SK-N-SH (cell line): ENCODE results near the gene CHD6. TPM values are rescaled to one million over a fixed set of nuclear protein-coding genes. Genes with fewer than 3 reads are reported as not detected.

Experiments
- CTCF ChIA-PET: fragments of 300-600, 350-600 bp; formaldehyde crosslinking; extraction: SDS; loops from one replicate; lab custom pipeline; 2021; lab: Yijun Ruan, JAX
- POLR2A ChIA-PET: fragments of 350-600 bp; sonication (Branson Sonifier 250); formaldehyde crosslinking; extraction: SDS; loops from one replicate; lab custom pipeline; 2020; ENCODE audit warnings: antibody characterized with exemption, inconsistent platforms; lab: Yijun Ruan, JAX
- DNase-seq: peaks from one replicate; pipeline ENCODE4 v3.0.0; 2012
- H2AFZ ChIP-seq: fragments of 200-600 bp; sonication (generic); 2 replicates; pipeline ENCODE4 v1.8.1; 2016; ENCODE audit warnings: antibody characterized with exemption, mild to moderate bottlenecking, low read depth
- H3F3A ChIP-seq: fragments of 200-600 bp; sonication (generic); replicated peaks from 2 replicates; pipeline ENCODE3; 2016; ENCODE audit warnings: antibody characterized with exemption, mild to moderate bottlenecking; ENCODE audit not compliant: insufficient read depth
- H3K27ac ChIP-seq, 2 experiments: fragments of 200-500 bp in 1 of 2; fragments of 200-600 bp in 1 of 2; sonication (Bioruptor generic) in 1 of 2; sonication (generic), shearing (Covaris generic) in 1 of 2; 2 replicates each; pipeline versions ENCODE4 v1.5.1 to v1.6.1; 2014 to 2016; ENCODE audit warnings: low read depth in 2 of 2, inconsistent platforms in 1 of 2, low read length in 1 of 2, mild to moderate bottlenecking in 1 of 2, mixed read lengths in 1 of 2
- H3K27me3 ChIP-seq: fragments of 200-600 bp; sonication (generic), shearing (Covaris generic); 2 replicates; pipeline ENCODE4 v1.6.1; 2016; ENCODE audit warnings: mixed run types; ENCODE audit not compliant: insufficient read depth
- H3K36me3 ChIP-seq, 2 experiments: fragments of 200-500 bp in 1 of 2; fragments of 200-600 bp in 1 of 2; sonication (Bioruptor generic) in 1 of 2; sonication (generic) in 1 of 2; replicated peaks in 1 of 2; 2 replicates each; pipeline versions ENCODE3 to v1.5.1; 2014 to 2016; ENCODE audit warnings: low read length in 1 of 2, mild to moderate bottlenecking in 1 of 2; ENCODE audit not compliant: insufficient read depth in 2 of 2, control insufficient read depth in 1 of 2
- H3K4me1 ChIP-seq, 2 experiments: fragments of 200-500 bp in 1 of 2; fragments of 200-600 bp in 1 of 2; sonication (Bioruptor generic) in 1 of 2; sonication (generic), shearing (Covaris generic) in 1 of 2; 2 replicates each; pipeline versions ENCODE4 v1.5.1 to v1.6.1; 2014 to 2016; ENCODE audit warnings: low read depth in 1 of 2, low read length in 1 of 2, mixed run types in 1 of 2; ENCODE audit not compliant: insufficient read depth in 2 of 2, control insufficient read depth in 1 of 2
- H3K4me2 ChIP-seq: fragments of 200-600 bp; sonication (generic), shearing (Covaris generic); 2 replicates; pipeline ENCODE4 v1.6.1; 2017; ENCODE audit warnings: mixed run types
- H3K4me3 ChIP-seq, 2 experiments: fragments of 200-500 bp in 1 of 2; fragments of 200-600 bp in 1 of 2; sonication (Bioruptor generic) in 1 of 2; sonication (generic), shearing (Covaris generic) in 1 of 2; 2 replicates each; pipeline versions ENCODE4 v1.5.1 to v1.8.1; 2014 to 2016; ENCODE audit warnings: low read depth in 2 of 2, inconsistent platforms in 1 of 2, low read length in 1 of 2, mild to moderate bottlenecking in 1 of 2, mixed read lengths in 1 of 2, moderate library complexity in 1 of 2
- H3K79me2 ChIP-seq: fragments of 200-600 bp; sonication (generic); 2 replicates; pipeline ENCODE4 v1.8.1; 2017; ENCODE audit warnings: mild to moderate bottlenecking; ENCODE audit not compliant: insufficient read depth
- H3K9ac ChIP-seq: fragments of 200-600 bp; sonication (generic); 2 replicates; pipeline ENCODE4 v1.6.1; 2017; ENCODE audit warnings: mixed run types
- H3K9me2 ChIP-seq: fragments of 200-600 bp; sonication (generic); 2 replicates; pipeline ENCODE4 v1.6.1; 2017; ENCODE audit warnings: mixed run types
- H3K9me3 ChIP-seq: fragments of 200-600 bp; sonication (generic); 2 replicates; pipeline ENCODE4 v1.6.1; 2017; ENCODE audit warnings: mixed run types, mild to moderate bottlenecking, moderate library complexity
- H4K20me1 ChIP-seq: fragments of 200-600 bp; sonication (generic); 2 replicates; pipeline ENCODE4 v1.6.1; 2017; ENCODE audit warnings: mild to moderate bottlenecking, mixed run types; ENCODE audit not compliant: insufficient read depth
- CTCF ChIP-seq: fragments of 200-600 bp; sonication (generic); IDR thresholded peaks from 2 replicates; pipeline ENCODE4 v1.6.1; 2017; ENCODE audit warnings: antibody characterized with exemption, mild to moderate bottlenecking, moderate library complexity
- ELF1 ChIP-seq: IDR thresholded peaks from 2 replicates; pipeline ENCODE4 v1.4.0; 2012
- EZH2phosphoT487 ChIP-seq: fragments of 200-600 bp; sonication (generic); IDR thresholded peaks from 2 replicates; pipeline ENCODE4 v1.6.1; 2017; ENCODE audit warnings: low read depth, mixed run types, mild to moderate bottlenecking, antibody characterized with exemption, moderate library complexity, borderline replicate concordance
- FOSL2 ChIP-seq: IDR thresholded peaks from 2 replicates; pipeline ENCODE4 v1.4.0; 2012; ENCODE audit warnings: low read depth, mild to moderate bottlenecking, moderate library complexity, borderline replicate concordance
- FOXJ3 ChIP-seq: sonication (generic); formaldehyde crosslinking; IDR thresholded peaks from 2 replicates; pipeline ENCODE4 v1.5.1; 2020; ENCODE audit warnings: mild to moderate bottlenecking, missing genetic modification reagents
- FOXM1 ChIP-seq: IDR thresholded peaks from 2 replicates; pipeline ENCODE4 v1.4.0; 2012; ENCODE audit warnings: low read depth, mild to moderate bottlenecking
- GATA2 ChIP-seq: sonication (generic); formaldehyde crosslinking; IDR thresholded peaks from 2 replicates; pipeline ENCODE4 v1.5.0; 2020; ENCODE audit warnings: mild to moderate bottlenecking, missing genetic modification reagents
- JUND ChIP-seq: IDR thresholded peaks from 2 replicates; pipeline ENCODE4 v1.4.0; 2012
- MAX ChIP-seq: IDR thresholded peaks from 2 replicates; pipeline ENCODE4 v1.4.0; 2012; ENCODE audit warnings: low read depth
- MEF2A ChIP-seq: IDR thresholded peaks from 2 replicates; pipeline ENCODE4 v1.4.0; 2012; ENCODE audit warnings: low read depth, borderline replicate concordance
- NFIC ChIP-seq: IDR thresholded peaks from 2 replicates; pipeline ENCODE4 v1.4.0; 2012; ENCODE audit warnings: borderline replicate concordance
- NRF1 ChIP-seq: IDR thresholded peaks from 2 replicates; pipeline ENCODE4 v1.6.1; 2012; ENCODE audit warnings: low read depth, mild to moderate bottlenecking, low read length
- PBX3 ChIP-seq: IDR thresholded peaks from 2 replicates; pipeline ENCODE4; 2012
- POLR2AphosphoS5 ChIP-seq: IDR thresholded peaks from 2 replicates; pipeline ENCODE4 v1.6.1; 2012; ENCODE audit warnings: low read depth, low read length
- RCOR1 ChIP-seq: fragments of 150-350 bp; IDR thresholded peaks from 2 replicates; pipeline ENCODE4 v1.6.1; 2017; ENCODE audit warnings: antibody characterized with exemption, low read length
- SIN3A ChIP-seq: IDR thresholded peaks from 2 replicates; pipeline ENCODE4 v1.6.1; 2012; ENCODE audit warnings: low read depth, mild to moderate bottlenecking, low read length, moderate library complexity, borderline replicate concordance
- SMC3 ChIP-seq: IDR thresholded peaks from 2 replicates; pipeline ENCODE4 v1.6.1; 2012; ENCODE audit warnings: low read depth, low read length, improper control_type of control experiment
- TAF1 ChIP-seq: IDR thresholded peaks from 2 replicates; pipeline ENCODE4 v1.6.1; 2012; ENCODE audit warnings: low read depth, mild to moderate bottlenecking, low read length, moderate library complexity, borderline replicate concordance
- TCF12 ChIP-seq: IDR thresholded peaks from 2 replicates; pipeline ENCODE4 v1.4.0; 2012
- TEAD4 ChIP-seq: IDR thresholded peaks from 2 replicates; pipeline ENCODE4 v1.4.0; 2012; ENCODE audit warnings: mild to moderate bottlenecking, borderline replicate concordance; ENCODE audit not compliant: insufficient read depth
- YY1 ChIP-seq: IDR thresholded peaks from 2 replicates; pipeline ENCODE4 v1.4.0; 2012; ENCODE audit warnings: low read depth, mild to moderate bottlenecking
- ZBTB33 ChIP-seq: IDR thresholded peaks from 2 replicates; pipeline ENCODE4 v1.4.0; 2012; ENCODE audit warnings: low read depth, borderline replicate concordance
- WGBS: methylation state at CpG from one replicate; pipeline ENCODE4 v1.1.6; 2017; ENCODE audit warnings: low lambda C conversion rate; 5-methylcytosine and 5-hydroxymethylcytosine counted together
- polyA plus RNA-seq, 3 experiments: library from polyadenylated mRNA; depleted of rRNA; stranded (reverse); fragments of >200 nt; gene quantifications; 2 replicates each; pipeline ENCODE4 v1.2.3, GENCODE V29; 2012

The CHD6 gene
- polyA plus RNA-seq, 1 of the 3 experiments (the other 2 are of a cell fraction), result 7.1 TPM

- CTCF ChIA-PET, result interaction anchor here (0.7 kb wide), 1 partner anchor 55 kb away, joined by 3 read pairs; no protein-coding TSS in a partner anchor
- Histone ChIP-seq H3K27ac (no peak overlapping the region; a peak in 1 of 4 replicates), H3K4me1 (peaks cover 0 to 4% of the 10 kb centered on the region in 2 experiments; a peak in 1 of 4 replicates), H2AFZ (no peak overlapping the region), H3K27me3 (no peaks in the 10 kb centered on the region), H3K9me2 (no peaks in the 10 kb centered on the region), H3F3A (no peaks in the 10 kb centered on the region), H3K36me3 (peaks cover 13 to 26% of the 10 kb centered on the region in 2 experiments), H3K9me3 (no peaks in the 10 kb centered on the region), H3K4me2 (no peak overlapping the region), H3K4me3 (no peak overlapping the region), H4K20me1 (peaks cover 5% of the 10 kb centered on the region), H3K9ac (no peak overlapping the region), H3K79me2 (peaks cover 8% of the 10 kb centered on the region)
- DNase-seq, result no peak
- 96% methylated on average over 2 of the region's 2 CpGs for WGBS
- POLR2A ChIA-PET, result no interaction called here
- TF ChIP-seq SMC3 (no peak), FOXM1 (no peak), NRF1 (no peak), ELF1 (no peak), TCF12 (no peak), FOSL2 (no peak), ZBTB33 (no peak), MAX (no peak), FOXJ3 (CRISPR knock-in tag) (no peak), GATA2 (CRISPR knock-in tag) (no peak), NFIC (no peak), CTCF (no peak), POLR2AphosphoS5 (no peak), RCOR1 (no peak), YY1 (no peak)
Measured at GRCh38 chr20:41533537-41534136, 84.5 kb downstream of the CHD6 start.

GRCh38 chr20:41532935-41533334 is 85.2 kb downstream of the CHD6 start:
- CTCF ChIA-PET, result interaction anchor here (1.3 kb wide), 1 partner anchor 10 kb away, joined by 3 read pairs; no protein-coding TSS in a partner anchor
- TF ChIP-seq NFIC (no peak), MEF2A (no peak), YY1 (no peak), EZH2phosphoT487 (no peak), PBX3 (no peak), TAF1 (no peak), CTCF (no peak), TEAD4 (no peak), SIN3A (no peak), JUND (no peak), SMC3 (no peak)

More at GRCh38 chr20:41532935-41533334, 85.2 kb downstream of the CHD6 start:
- no peak overlapping the region for H2AFZ ChIP-seq
- no peak for DNase-seq
- H3K27ac ChIP-seq, result no peak overlapping the region
- no peak overlapping the region for H3K9ac ChIP-seq
- no peak overlapping the region for H3K4me2 ChIP-seq
- H3K4me3 ChIP-seq, result no peak overlapping the region
- H3K9me3 ChIP-seq, result no peaks in the 10 kb centered on the region
- H3K9me2 ChIP-seq, result no peaks in the 10 kb centered on the region
- 95% methylated on average over 11 of the region's 11 CpGs for WGBS
- peaks cover 8% of the 10 kb centered on the region for H3K79me2 ChIP-seq
- peaks cover 0 to 4% of the 10 kb centered on the region in 2 experiments; a peak in 1 of 4 replicates for H3K4me1 ChIP-seq
- peaks cover 8% of the 10 kb centered on the region for H4K20me1 ChIP-seq
- peaks cover 14 to 26% of the 10 kb centered on the region in 2 experiments for H3K36me3 ChIP-seq
- no peaks in the 10 kb centered on the region for H3F3A ChIP-seq
- no peaks in the 10 kb centered on the region for H3K27me3 ChIP-seq
- POLR2A ChIA-PET, result no interaction called here
